ENCODE measurements around the gene OVOL3.

Gene OVOL3

GRCh38 chr19:36100476-36100875 is 10.5 kb upstream of the OVOL3 start:
- Histone ChIP-seq H3K36me3 (ENCODE audit: control insufficient read depth in 2 of 2, insufficient read depth in 2 of 2, low read length in 2 of 2) (no peaks in the 10 kb centered on the region), H3K27me3 (ENCODE audit: control insufficient read depth in 2 of 2, insufficient read depth in 2 of 2, low read length in 2 of 2) (no peaks in the 10 kb centered on the region), H3K9ac (ENCODE audit: low read depth in 1 of 2, low read length in 2 of 2) (no peak overlapping the region), H3K9me3 (ENCODE audit: control insufficient read depth in 2 of 2, low read length in 2 of 2) (no peaks in the 10 kb centered on the region), H3K4me1 (ENCODE audit: control insufficient read depth in 2 of 2, insufficient read depth in 2 of 2, low read length in 2 of 2) (no peaks in the 10 kb centered on the region), H3K4me3 (ENCODE audit: low read length in 2 of 2) (no peak overlapping the region), H3K27ac (ENCODE audit: low read depth in 2 of 2, low read length in 2 of 2) (no peak overlapping the region)

- Histone ChIP-seq H3K9me3 (ENCODE audit: control insufficient read depth in 2 of 2, low read length in 2 of 2) (no peaks in the 10 kb centered on the region), H3K9ac (ENCODE audit: low read depth in 1 of 2, low read length in 2 of 2) (no peak overlapping the region), H3K4me1 (ENCODE audit: control insufficient read depth in 2 of 2, insufficient read depth in 2 of 2, low read length in 2 of 2) (no peaks in the 10 kb centered on the region), H3K36me3 (ENCODE audit: control insufficient read depth in 2 of 2, insufficient read depth in 2 of 2, low read length in 2 of 2) (no peaks in the 10 kb centered on the region), H3K27me3 (ENCODE audit: control insufficient read depth in 2 of 2, insufficient read depth in 2 of 2, low read length in 2 of 2) (no peaks in the 10 kb centered on the region), H3K27ac (ENCODE audit: low read depth in 2 of 2, low read length in 2 of 2) (no peak overlapping the region), H3K4me3 (ENCODE audit: low read length in 2 of 2) (no peak overlapping the region)
Observed at GRCh38 chr19:36101550-36102327, 9.2 kb upstream of the OVOL3 start.

- H3K9ac ChIP-seq (ENCODE audit: low read depth in 1 of 2, low read length in 2 of 2): no peak overlapping the region
- H3K4me3 ChIP-seq (ENCODE audit: low read length in 2 of 2): no peak overlapping the region
- H3K4me1 ChIP-seq (ENCODE audit: control insufficient read depth in 2 of 2, insufficient read depth in 2 of 2, low read length in 2 of 2): no peaks in the 10 kb centered on the region
- H3K27me3 ChIP-seq (ENCODE audit: control insufficient read depth in 2 of 2, insufficient read depth in 2 of 2, low read length in 2 of 2): no peaks in the 10 kb centered on the region
- H3K9me3 ChIP-seq (ENCODE audit: control insufficient read depth in 2 of 2, low read length in 2 of 2): no peaks in the 10 kb centered on the region
- no peaks in the 10 kb centered on the region for H3K36me3 ChIP-seq (ENCODE audit: control insufficient read depth in 2 of 2, insufficient read depth in 2 of 2, low read length in 2 of 2)
- H3K27ac ChIP-seq (ENCODE audit: low read depth in 2 of 2, low read length in 2 of 2): no peak overlapping the region
Observed at GRCh38 chr19:36103040-36103626, 7.8 kb upstream of the OVOL3 start.

- Histone ChIP-seq H3K4me1 (ENCODE audit: control insufficient read depth in 2 of 2, insufficient read depth in 2 of 2, low read length in 2 of 2) (no peaks in the 10 kb centered on the region), H3K27ac (ENCODE audit: low read depth in 2 of 2, low read length in 2 of 2) (no peak overlapping the region), H3K9ac (ENCODE audit: low read depth in 1 of 2, low read length in 2 of 2) (no peak overlapping the region), H3K9me3 (ENCODE audit: control insufficient read depth in 2 of 2, low read length in 2 of 2) (no peaks in the 10 kb centered on the region), H3K4me3 (ENCODE audit: low read length in 2 of 2) (no peak overlapping the region), H3K36me3 (ENCODE audit: control insufficient read depth in 2 of 2, insufficient read depth in 2 of 2, low read length in 2 of 2) (no peaks in the 10 kb centered on the region), H3K27me3 (ENCODE audit: control insufficient read depth in 2 of 2, insufficient read depth in 2 of 2, low read length in 2 of 2) (no peaks in the 10 kb centered on the region)
Observed at GRCh38 chr19:36103842-36104552, 6.9 kb upstream of the OVOL3 start.

- Histone ChIP-seq H3K27ac (ENCODE audit: low read depth in 2 of 2, low read length in 2 of 2) (no peak overlapping the region), H3K36me3 (ENCODE audit: control insufficient read depth in 2 of 2, insufficient read depth in 2 of 2, low read length in 2 of 2) (peaks cover 0 to under 1% of the 10 kb centered on the region in 2 donors)
Observed at GRCh38 chr19:36106441-36106840, 4.5 kb upstream of the OVOL3 start.

GRCh38 chr19:36106991-36107390 is 4.0 kb upstream of the OVOL3 start:
- peaks cover 2 to 5% of the 10 kb centered on the region in 2 donors for H3K36me3 ChIP-seq (ENCODE audit: control insufficient read depth in 2 of 2, insufficient read depth in 2 of 2, low read length in 2 of 2)

More at GRCh38 chr19:36106441-36106840, 4.5 kb upstream of the OVOL3 start:
- no peak overlapping the region for H3K4me3 ChIP-seq (ENCODE audit: low read length in 2 of 2)
- H3K9me3 ChIP-seq (ENCODE audit: control insufficient read depth in 2 of 2, low read length in 2 of 2): no peaks in the 10 kb centered on the region
- no peak overlapping the region for H3K9ac ChIP-seq (ENCODE audit: low read depth in 1 of 2, low read length in 2 of 2)
- no peaks in the 10 kb centered on the region for H3K27me3 ChIP-seq (ENCODE audit: control insufficient read depth in 2 of 2, insufficient read depth in 2 of 2, low read length in 2 of 2)
- no peaks in the 10 kb centered on the region for H3K4me1 ChIP-seq (ENCODE audit: control insufficient read depth in 2 of 2, insufficient read depth in 2 of 2, low read length in 2 of 2)

GRCh38 chr19:36108684-36109083 is 2.3 kb upstream of the OVOL3 start:
- Histone ChIP-seq H3K27ac (ENCODE audit: low read depth in 2 of 2, low read length in 2 of 2) (no peak overlapping the region), H3K9me3 (ENCODE audit: control insufficient read depth in 2 of 2, low read length in 2 of 2) (no peaks in the 10 kb centered on the region), H3K4me3 (ENCODE audit: low read length in 2 of 2) (no peak overlapping the region), H3K27me3 (ENCODE audit: control insufficient read depth in 2 of 2, insufficient read depth in 2 of 2, low read length in 2 of 2) (no peaks in the 10 kb centered on the region), H3K4me1 (ENCODE audit: control insufficient read depth in 2 of 2, insufficient read depth in 2 of 2, low read length in 2 of 2) (peaks cover 0 to 5% of the 10 kb centered on the region in 2 donors), H3K9ac (ENCODE audit: low read depth in 1 of 2, low read length in 2 of 2) (no peak overlapping the region), H3K36me3 (ENCODE audit: control insufficient read depth in 2 of 2, insufficient read depth in 2 of 2, low read length in 2 of 2) (peaks cover 2 to 17% of the 10 kb centered on the region in 2 donors)

More at GRCh38 chr19:36106991-36107390, 4.0 kb upstream of the OVOL3 start:
- Histone ChIP-seq H3K9me3 (ENCODE audit: control insufficient read depth in 2 of 2, low read length in 2 of 2) (no peaks in the 10 kb centered on the region), H3K4me1 (ENCODE audit: control insufficient read depth in 2 of 2, insufficient read depth in 2 of 2, low read length in 2 of 2) (no peaks in the 10 kb centered on the region), H3K9ac (ENCODE audit: low read depth in 1 of 2, low read length in 2 of 2) (no peak overlapping the region), H3K27me3 (ENCODE audit: control insufficient read depth in 2 of 2, insufficient read depth in 2 of 2, low read length in 2 of 2) (no peaks in the 10 kb centered on the region), H3K27ac (ENCODE audit: low read depth in 2 of 2, low read length in 2 of 2) (no peak overlapping the region), H3K4me3 (ENCODE audit: low read length in 2 of 2) (no peak overlapping the region)

- H3K4me1 ChIP-seq (ENCODE audit: control insufficient read depth in 2 of 2, insufficient read depth in 2 of 2, low read length in 2 of 2): peaks cover 14 to 15% of the 10 kb centered on the region in 2 donors
- H3K4me3 ChIP-seq (ENCODE audit: low read length in 2 of 2): no peak overlapping the region
- H3K9me3 ChIP-seq (ENCODE audit: control insufficient read depth in 2 of 2, low read length in 2 of 2): no peaks in the 10 kb centered on the region
- peaks cover 2 to 17% of the 10 kb centered on the region in 2 donors for H3K36me3 ChIP-seq (ENCODE audit: control insufficient read depth in 2 of 2, insufficient read depth in 2 of 2, low read length in 2 of 2)
- H3K27ac ChIP-seq (ENCODE audit: low read depth in 2 of 2, low read length in 2 of 2): no peak overlapping the region
- no peaks in the 10 kb centered on the region for H3K27me3 ChIP-seq (ENCODE audit: control insufficient read depth in 2 of 2, insufficient read depth in 2 of 2, low read length in 2 of 2)
- H3K9ac ChIP-seq (ENCODE audit: low read depth in 1 of 2, low read length in 2 of 2): no peak overlapping the region
Observed at GRCh38 chr19:36111200-36111539, 227 bp downstream of the OVOL3 start.

- peaks cover 2 to 17% of the 10 kb centered on the region in 2 donors for H3K36me3 ChIP-seq (ENCODE audit: control insufficient read depth in 2 of 2, insufficient read depth in 2 of 2, low read length in 2 of 2)
- no peak overlapping the region for H3K9ac ChIP-seq (ENCODE audit: low read depth in 1 of 2, low read length in 2 of 2)
- no peaks in the 10 kb centered on the region for H3K27me3 ChIP-seq (ENCODE audit: control insufficient read depth in 2 of 2, insufficient read depth in 2 of 2, low read length in 2 of 2)
- no peak overlapping the region for H3K4me3 ChIP-seq (ENCODE audit: low read length in 2 of 2)
- no peak overlapping the region for H3K27ac ChIP-seq (ENCODE audit: low read depth in 2 of 2, low read length in 2 of 2)
- H3K9me3 ChIP-seq (ENCODE audit: control insufficient read depth in 2 of 2, low read length in 2 of 2): no peaks in the 10 kb centered on the region
- peaks cover 16 to 22% of the 10 kb centered on the region in 2 donors for H3K4me1 ChIP-seq (ENCODE audit: control insufficient read depth in 2 of 2, insufficient read depth in 2 of 2, low read length in 2 of 2)
Observed at GRCh38 chr19:36112678-36113077, 1.7 kb downstream of the OVOL3 start.

- no peaks in the 10 kb centered on the region for H3K27me3 ChIP-seq (ENCODE audit: control insufficient read depth in 2 of 2, insufficient read depth in 2 of 2, low read length in 2 of 2)
- H3K9me3 ChIP-seq (ENCODE audit: control insufficient read depth in 2 of 2, low read length in 2 of 2): no peaks in the 10 kb centered on the region
- H3K4me1 ChIP-seq (ENCODE audit: control insufficient read depth in 2 of 2, insufficient read depth in 2 of 2, low read length in 2 of 2): peaks cover 16 to 22% of the 10 kb centered on the region in 2 donors
- H3K4me3 ChIP-seq (ENCODE audit: low read length in 2 of 2): peak overlapping the region in 1 of 2 donors; percentile 95
- no peak overlapping the region for H3K9ac ChIP-seq (ENCODE audit: low read depth in 1 of 2, low read length in 2 of 2)
- H3K27ac ChIP-seq (ENCODE audit: low read depth in 2 of 2, low read length in 2 of 2): no peak overlapping the region
- peaks cover 2 to 21% of the 10 kb centered on the region in 2 donors for H3K36me3 ChIP-seq (ENCODE audit: control insufficient read depth in 2 of 2, insufficient read depth in 2 of 2, low read length in 2 of 2)
Observed at GRCh38 chr19:36113425-36113824, 2.5 kb downstream of the OVOL3 start.
